COR-L47 (cell line): Measurements from ENCODE around the gene PIP5K1B.
"Not testable (repeated sequence)": the region's sequence is repeated elsewhere in the genome, so short reads cannot be mapped to it uniquely, and the experiment has no call there.

Experiments used
- DNase-seq: peaks from one replicate; lab custom pipeline; 2025; lab: John Stamatoyannopoulos, UW

Gene PIP5K1B

GRCh38 chr9:69028754-69029153, 323.7 kb downstream of the PIP5K1B start:
- DNase-seq = no peak

GRCh38 chr9:69029535-69029934, 324.5 kb downstream of the PIP5K1B start:
- no peak for DNase-seq

GRCh38 chr9:69030851-69031645, 326.0 kb downstream of the PIP5K1B start:
- no peak for DNase-seq

GRCh38 chr9:69034071-69034470, 329.0 kb downstream of the PIP5K1B start:
- no peak for DNase-seq

GRCh38 chr9:69035438-69036308, 330.6 kb downstream of the PIP5K1B start, which contains the start of gene FXN:
TSS of gene FXN (plus strand) at chr9:69035752. CDS start at chr9:69035783, 31 bp downstream.
- DNase-seq = peak; percentile 52

GRCh38 chr9:69036309-69036708, 331.3 kb downstream of the PIP5K1B start:
- DNase-seq = no peak

- no peak for DNase-seq
These were observed 331.8 kb downstream of the PIP5K1B start for GRCh38 chr9:69036799-69037198.

- no peak for DNase-seq
These were observed 335.6 kb downstream of the PIP5K1B start for GRCh38 chr9:69040646-69041045.

- DNase-seq = no peak
These were observed 339.5 kb downstream of the PIP5K1B start for GRCh38 chr9:69044240-69045219.

- no peak for DNase-seq
These were observed 340.8 kb downstream of the PIP5K1B start for GRCh38 chr9:69045821-69046220.

GRCh38 chr9:69046723-69047122, 341.7 kb downstream of the PIP5K1B start:
- no peak for DNase-seq

- no peak for DNase-seq
These were observed 342.3 kb downstream of the PIP5K1B start for GRCh38 chr9:69047371-69047770.

GRCh38 chr9:69049094-69049493, 344.1 kb downstream of the PIP5K1B start:
- no peak for DNase-seq

GRCh38 chr9:69050936-69051335, 345.9 kb downstream of the PIP5K1B start:
- not testable (repeated sequence) for DNase-seq

- no peak for DNase-seq
These were observed 349.9 kb downstream of the PIP5K1B start for GRCh38 chr9:69054989-69055388.

GRCh38 chr9:69056191-69056815, 351.3 kb downstream of the PIP5K1B start:
- no peak for DNase-seq

GRCh38 chr9:69058101-69058500, 353.1 kb downstream of the PIP5K1B start:
- no peak for DNase-seq
